GM18867 (cell line): ENCODE data around the gene FBXO34.
A peak's percentile ranks its signal among the peaks of the same experiment; 100 is the strongest.
"Not testable (repeated sequence)": the region's sequence is repeated elsewhere in the genome, so short reads cannot be mapped to it uniquely, and the experiment has no call there.

Experiments used
- ATAC-seq: cut with Tn5 transposase; IDR thresholded peaks from one replicate; pipeline ENCODE4 v1.9.1; 2021; ENCODE audit warnings: mild to moderate bottlenecking, moderate library complexity; ENCODE audit not compliant: unreplicated experiment

Gene FBXO34

GRCh38 chr14:55309154-55309553 is 37.9 kb downstream of the FBXO34 start:
- no peak for ATAC-seq

DNA sequence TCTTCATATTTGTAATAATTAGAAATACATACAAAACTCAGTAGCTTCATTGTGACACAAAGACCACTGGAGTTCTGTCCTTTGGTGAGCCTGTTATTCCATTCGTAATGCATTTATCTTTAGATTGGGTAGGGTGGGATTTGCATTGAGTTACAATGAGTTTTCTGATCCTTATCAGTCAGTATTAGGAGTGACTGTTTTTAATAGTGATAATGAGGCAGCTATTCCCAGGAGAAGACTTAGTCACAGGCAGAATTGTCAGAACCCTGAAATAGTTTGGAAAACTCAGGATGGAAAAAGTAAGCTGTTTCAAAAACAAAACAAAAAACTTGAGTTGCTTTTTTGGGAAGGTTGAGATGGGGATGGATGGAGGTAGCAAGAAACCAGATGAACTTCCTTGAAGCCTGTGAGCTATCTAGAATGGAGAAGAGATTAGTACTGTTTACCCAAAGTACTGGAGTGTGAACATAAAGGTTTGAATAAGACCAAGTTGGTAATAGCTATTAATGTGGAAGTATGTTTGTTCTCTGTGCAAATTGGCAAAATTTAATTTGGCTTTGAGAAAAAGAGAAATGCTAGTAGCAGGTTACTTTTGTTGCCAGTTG is 38.6 kb downstream of the FBXO34 start:
- ATAC-seq, result no peak

GRCh38 chr14:55312379-55313030 is 41.3 kb downstream of the FBXO34 start:
- not testable (repeated sequence) for ATAC-seq

DNA sequence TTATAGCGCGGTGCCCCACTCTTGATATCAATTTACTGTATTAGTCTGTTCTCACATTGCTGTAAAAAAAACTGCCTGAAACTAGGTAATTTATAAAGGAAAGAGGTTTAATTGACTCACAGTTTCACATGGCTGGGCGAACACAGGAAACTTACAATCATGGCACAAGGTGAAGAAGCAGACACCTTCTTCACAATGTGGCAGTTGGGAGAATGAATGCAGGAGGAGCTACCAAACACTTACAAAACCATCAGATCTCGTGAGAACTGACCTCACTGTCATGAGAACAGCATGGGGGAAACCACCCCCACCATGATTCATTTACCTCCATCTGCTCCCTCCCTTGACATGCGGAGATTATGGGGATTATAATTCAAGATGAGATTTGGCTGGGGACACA is 42.3 kb downstream of the FBXO34 start:
- no peak for ATAC-seq

- no peak for ATAC-seq
Measured at GRCh38 chr14:55314449-55314848, 43.2 kb downstream of the FBXO34 start.

DNA sequence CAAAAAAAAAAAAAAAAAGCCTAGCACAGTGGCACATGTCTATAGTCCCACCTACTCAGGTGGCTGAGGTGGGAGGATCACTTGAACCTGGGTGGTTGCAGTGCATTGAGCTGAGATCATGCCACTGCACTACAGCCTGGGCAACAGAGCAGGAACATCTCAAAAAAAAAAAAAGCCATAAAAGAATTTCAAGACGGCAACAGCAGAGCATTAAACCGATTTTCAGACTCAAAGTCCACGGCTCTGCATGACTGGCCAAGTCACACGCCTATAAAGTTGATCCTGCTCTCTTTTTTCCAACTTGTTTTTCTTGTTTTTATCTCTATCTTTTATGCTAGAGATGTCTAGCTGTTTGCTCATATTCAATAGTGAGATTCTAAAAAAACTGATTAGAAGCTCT is 45.3 kb downstream of the FBXO34 start:
- no peak for ATAC-seq

- ATAC-seq, result no peak
Measured at GRCh38 chr14:55317542-55318306, 46.5 kb downstream of the FBXO34 start.

DNA sequence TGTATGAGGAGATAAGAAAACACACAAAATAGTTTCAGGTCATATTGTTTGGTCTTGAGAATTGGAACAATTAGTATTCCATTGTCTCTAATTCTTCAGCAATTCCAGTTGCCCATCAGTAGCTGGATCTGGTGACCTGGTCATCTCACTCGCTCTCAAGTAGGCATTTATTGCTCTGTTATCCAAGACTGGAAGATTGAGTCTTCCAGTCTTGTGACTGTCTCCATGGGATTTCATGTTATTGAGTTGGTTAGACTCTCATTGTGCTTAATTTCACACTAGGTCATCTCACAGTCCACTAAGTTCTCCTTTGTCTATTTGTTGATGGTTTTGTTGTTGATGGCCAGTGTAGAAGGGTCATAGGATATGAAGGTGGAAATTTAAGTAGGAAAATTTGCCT is 47.5 kb downstream of the FBXO34 start:
- ATAC-seq, result no peak

GRCh38 chr14:55323910-55324309 is 52.7 kb downstream of the FBXO34 start:
- no peak for ATAC-seq

DNA sequence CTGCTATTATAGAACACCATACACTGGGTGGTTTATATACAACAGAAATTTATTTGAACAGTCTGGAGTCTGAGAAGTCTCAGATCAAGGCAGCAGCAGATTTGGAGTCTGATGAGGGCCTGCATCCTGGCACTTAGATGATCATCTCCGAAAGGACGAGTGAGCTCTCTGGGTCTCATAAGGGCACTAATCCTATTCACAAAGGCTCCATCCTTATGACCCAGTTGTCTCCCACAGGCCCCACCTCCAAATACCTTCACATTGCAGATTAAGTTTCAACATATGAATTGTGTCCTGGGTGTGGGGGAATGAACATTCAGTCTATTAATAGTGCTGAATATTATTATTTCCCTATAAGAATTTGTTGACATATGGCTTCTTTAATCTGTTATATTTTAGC is 53.6 kb downstream of the FBXO34 start:
- ATAC-seq, result no peak

- peak; percentile 85 for ATAC-seq
Measured at GRCh38 chr14:55327179-55327578, 56.0 kb downstream of the FBXO34 start.

- no peak for ATAC-seq
Measured at GRCh38 chr14:55328317-55328716, 57.1 kb downstream of the FBXO34 start.

GRCh38 chr14:55329999-55330710 is 58.9 kb downstream of the FBXO34 start:
- ATAC-seq, result no peak

DNA sequence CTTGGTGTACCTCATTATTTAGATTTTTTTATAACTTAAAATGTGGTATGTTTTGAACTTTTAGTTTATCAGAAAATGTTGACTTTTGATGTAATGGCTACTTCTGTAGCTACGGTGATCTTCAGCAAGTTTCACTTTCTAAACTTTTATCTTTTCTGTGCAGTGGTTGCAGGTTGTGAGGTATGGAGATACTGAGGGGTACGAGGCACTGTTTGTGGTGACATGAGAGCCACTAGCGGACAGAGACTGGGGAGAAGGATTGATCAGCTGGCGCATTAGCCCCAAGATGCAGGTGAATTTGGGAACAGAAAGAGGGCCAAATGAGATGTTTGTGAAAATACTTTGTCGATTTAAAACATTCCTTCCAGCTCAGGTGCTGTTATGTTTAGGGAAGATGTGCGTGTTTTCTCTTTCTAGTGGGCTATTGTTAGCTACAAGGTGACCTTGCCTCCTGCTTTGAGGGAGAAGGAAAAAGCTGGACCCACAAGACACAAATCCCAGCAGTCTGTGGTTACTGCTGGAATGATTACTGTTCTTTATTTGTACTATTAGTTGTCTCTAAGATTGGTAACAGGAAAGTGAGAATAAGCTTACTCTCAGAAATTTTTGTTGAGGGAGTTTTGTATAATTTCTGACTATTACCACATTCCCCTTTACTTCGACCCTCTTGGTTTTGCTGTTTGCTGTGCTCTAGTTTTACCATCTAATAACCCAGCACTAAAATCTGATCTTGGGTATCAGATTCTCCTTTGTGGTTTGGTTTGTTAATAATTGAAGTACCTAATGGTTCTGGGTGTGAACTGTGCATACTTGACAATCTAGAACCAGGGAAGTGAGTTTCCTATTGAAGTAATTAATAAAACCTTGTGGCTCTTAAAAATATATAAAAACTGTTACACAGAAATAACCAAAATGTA is 61.7 kb downstream of the FBXO34 start:
- ATAC-seq, result peak; percentile 48

GRCh38 chr14:55333711-55334485 is 62.7 kb downstream of the FBXO34 start:
- peak; percentile 54 for ATAC-seq

GRCh38 chr14:55336162-55336561 is 64.9 kb downstream of the FBXO34 start:
- ATAC-seq, result no peak

GRCh38 chr14:55336691-55337090 is 65.5 kb downstream of the FBXO34 start:
- no peak for ATAC-seq

- ATAC-seq, result peak; percentile 71
Measured at GRCh38 chr14:55339770-55340169, 68.5 kb downstream of the FBXO34 start.

DNA sequence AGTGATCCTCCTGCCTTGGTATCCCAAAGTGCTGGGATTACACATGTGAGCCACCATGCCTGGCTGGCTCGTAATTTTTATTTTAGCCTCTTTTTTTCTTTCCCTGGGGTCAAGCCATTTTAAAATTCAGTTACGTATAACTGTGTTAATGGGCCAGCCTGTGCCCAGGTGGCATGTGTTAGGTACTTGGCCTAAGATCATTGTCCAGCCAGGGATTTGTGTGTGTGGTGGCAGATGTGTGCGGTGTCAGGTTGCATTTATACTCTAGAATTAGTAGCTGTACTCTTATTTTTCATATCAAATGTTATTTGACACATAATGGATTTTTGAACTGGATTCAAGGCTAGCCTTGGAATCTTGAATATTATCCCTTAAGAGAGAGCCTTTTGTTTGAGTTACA is 69.3 kb downstream of the FBXO34 start:
- no peak for ATAC-seq

- ATAC-seq, result no peak
Measured at GRCh38 chr14:55341781-55342180, 70.6 kb downstream of the FBXO34 start.
